GM11168 (cell line): ENCODE data around the gene DHRS2.

Experiments
- in situ Hi-C: fragments of 300-500 bp; cut with MboI; formaldehyde crosslinking; loops from one replicate; pipeline ENCODE4 v1.12.0; 2022; ENCODE audit warnings: low sequenced_read_pairs; ENCODE audit not compliant: unreplicated experiment

The DHRS2 gene

GRCh38 chr14:23645812-23646647 is 9.9 kb downstream of the DHRS2 start:
- in situ Hi-C loops: no loop called here

GRCh38 chr14:23646648-23647549 is 10.7 kb downstream of the DHRS2 start:
- in situ Hi-C loops: no loop called here

- in situ Hi-C loops: no loop called here
These were observed 11.5 kb downstream of the DHRS2 start for GRCh38 chr14:23647619-23648018.

GRCh38 chr14:23648764-23649460 is 12.7 kb downstream of the DHRS2 start:
- in situ Hi-C loops: no loop called here

GRCh38 chr14:23650506-23650905 is 14.3 kb downstream of the DHRS2 start:
- in situ Hi-C loops: no loop called here

GRCh38 chr14:23653051-23653450 is 16.9 kb downstream of the DHRS2 start:
- in situ Hi-C loops: no loop called here

GRCh38 chr14:23654231-23654630 is 18.1 kb downstream of the DHRS2 start:
- in situ Hi-C loops: no loop called here

- in situ Hi-C loops: no loop called here
These were observed 21.9 kb downstream of the DHRS2 start for GRCh38 chr14:23657959-23658470.

- in situ Hi-C loops: no loop called here
These were observed 24.4 kb downstream of the DHRS2 start for GRCh38 chr14:23660290-23661226.

- in situ Hi-C loops: no loop called here
These were observed 25.4 kb downstream of the DHRS2 start for GRCh38 chr14:23661542-23661941.

- in situ Hi-C loops: no loop called here
These were observed 27.0 kb downstream of the DHRS2 start for GRCh38 chr14:23663127-23663526.

GRCh38 chr14:23663711-23664110 is 27.5 kb downstream of the DHRS2 start:
- in situ Hi-C loops: no loop called here

- in situ Hi-C loops: no loop called here
These were observed 28.2 kb downstream of the DHRS2 start for GRCh38 chr14:23664207-23664885.

GRCh38 chr14:23665302-23666016 is 29.3 kb downstream of the DHRS2 start:
- in situ Hi-C loops: no loop called here

GRCh38 chr14:23667134-23667533 is 31.0 kb downstream of the DHRS2 start:
- in situ Hi-C loops: no loop called here

- in situ Hi-C loops: no loop called here
These were observed 33.3 kb downstream of the DHRS2 start for GRCh38 chr14:23669441-23669840.

- in situ Hi-C loops: no loop called here
These were observed 34.3 kb downstream of the DHRS2 start for GRCh38 chr14:23670481-23670880.

- in situ Hi-C loops: no loop called here
These were observed 36.0 kb downstream of the DHRS2 start for GRCh38 chr14:23672200-23672599.
